GM10847 (cell line): Measurements from ENCODE around the gene KPNA6.
A peak's percentile ranks its signal among the peaks of the same experiment; 100 is the strongest.

Experiments
- POLR2A ChIP-seq: IDR thresholded peaks from 2 replicates; pipeline ENCODE4 v1.6.1; 2011; ENCODE audit not compliant: insufficient read length; ENCODE audit errors: extremely low read depth

The KPNA6 gene

DNA sequence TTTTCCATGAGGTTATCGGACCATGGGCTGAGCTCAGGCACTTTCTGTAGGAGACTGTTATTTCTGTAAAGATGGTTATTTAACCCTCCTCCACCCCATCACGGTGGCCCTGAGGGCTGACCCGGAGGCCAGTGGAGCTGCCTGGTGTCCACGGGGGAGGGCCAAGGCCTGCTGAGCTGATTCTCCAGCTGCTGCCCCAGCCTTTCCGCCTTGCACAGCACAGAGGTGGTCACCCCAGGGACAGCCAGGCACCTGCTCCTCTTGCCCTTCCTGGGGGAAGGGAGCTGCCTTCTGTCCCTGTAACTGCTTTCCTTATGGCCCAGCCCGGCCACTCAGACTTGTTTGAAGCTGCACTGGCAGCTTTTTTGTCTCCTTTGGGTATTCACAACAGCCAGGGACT is 90.0 kb downstream of the KPNA6 start:
- no peak for TF ChIP-seq POLR2A

DNA sequence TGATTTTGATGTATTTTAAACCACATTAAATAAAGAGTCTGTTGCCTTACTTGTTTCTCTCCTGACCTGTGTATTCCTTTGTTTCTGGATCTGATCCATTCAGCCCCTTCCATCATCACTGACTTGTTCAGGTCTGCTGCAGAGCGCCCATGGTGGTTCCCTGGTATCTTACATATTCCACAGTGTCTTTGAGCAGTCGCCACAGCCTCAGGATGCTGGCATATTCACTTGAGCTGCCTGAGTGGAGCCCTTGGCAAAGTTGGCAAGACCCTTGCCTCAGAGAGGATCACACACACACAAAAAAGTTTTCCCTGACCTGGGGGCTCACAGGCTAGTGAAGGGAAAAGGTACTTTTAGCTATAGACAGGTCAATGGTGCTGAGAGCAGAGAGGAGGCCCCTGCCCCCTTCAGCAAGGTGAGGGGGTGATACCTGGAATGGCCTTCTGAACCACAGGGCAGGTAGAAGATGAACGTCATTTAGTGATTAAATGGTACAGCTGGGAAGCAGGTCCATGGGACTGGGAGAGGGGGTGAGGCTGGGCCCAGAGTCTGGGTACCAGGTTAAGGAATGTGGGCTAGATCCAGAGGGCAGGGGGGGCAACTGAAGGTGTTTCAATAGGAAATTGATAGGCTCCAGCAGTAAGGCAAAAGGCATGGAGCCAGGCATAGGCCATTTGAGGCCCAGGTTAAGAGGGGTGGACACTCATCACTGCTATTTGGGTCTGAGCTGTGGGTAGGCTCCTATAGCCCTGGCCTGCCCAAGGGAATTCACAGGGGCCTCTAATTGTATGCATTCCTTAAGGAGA is 90.6 kb downstream of the KPNA6 start:
- no peak for TF ChIP-seq POLR2A

DNA sequence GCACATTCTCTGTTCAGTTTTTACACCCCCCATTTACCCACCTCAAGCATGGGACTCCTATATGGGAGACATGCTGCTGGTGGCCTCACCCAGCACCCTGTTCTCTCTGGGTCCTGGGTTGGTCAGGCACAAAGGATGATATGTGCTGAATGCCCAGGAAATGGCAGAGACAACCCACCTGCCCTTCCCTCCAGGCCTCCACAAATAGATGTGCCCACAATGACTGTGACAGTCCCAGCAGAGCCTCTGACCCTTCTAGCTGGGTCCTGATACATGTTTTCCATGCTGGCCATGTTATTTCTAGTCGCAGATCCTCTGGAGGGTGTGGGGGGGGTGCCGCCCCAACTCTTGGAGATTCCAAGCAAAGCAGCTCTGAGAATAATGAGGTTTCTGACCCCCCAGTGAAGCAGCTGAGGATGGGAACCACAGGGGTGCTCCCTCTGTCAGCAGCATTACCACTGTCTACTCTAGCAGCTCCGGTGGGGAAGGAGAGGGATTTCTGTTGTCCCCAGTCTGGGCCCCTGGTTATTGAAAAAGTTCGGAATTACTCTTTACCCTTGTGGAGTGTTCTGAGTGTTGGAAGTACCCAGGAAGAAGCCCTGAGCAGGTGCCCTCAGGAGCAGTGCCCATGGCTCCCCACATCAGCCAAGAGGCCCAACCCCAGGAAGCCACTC is 91.3 kb downstream of the KPNA6 start:
- no peak for TF ChIP-seq POLR2A

DNA sequence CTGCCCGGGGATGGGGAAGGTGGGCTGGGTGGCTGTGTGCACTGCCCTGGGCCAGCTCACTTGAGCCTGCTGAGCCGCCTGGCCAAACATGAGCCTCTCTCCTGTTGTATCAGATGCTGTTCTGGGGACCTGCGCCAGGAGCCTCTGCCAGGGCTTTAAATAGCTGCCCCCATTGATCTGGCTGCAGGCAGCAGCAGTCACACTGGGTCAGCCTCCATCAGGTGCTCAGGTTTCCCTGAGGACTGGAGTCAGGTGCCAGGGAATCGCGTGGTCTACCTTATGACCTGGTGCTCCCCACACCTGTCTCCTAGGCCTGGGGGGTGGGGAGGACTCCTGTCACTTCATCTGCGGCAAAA is 91.8 kb downstream of the KPNA6 start:
- TF ChIP-seq POLR2A = no peak

DNA sequence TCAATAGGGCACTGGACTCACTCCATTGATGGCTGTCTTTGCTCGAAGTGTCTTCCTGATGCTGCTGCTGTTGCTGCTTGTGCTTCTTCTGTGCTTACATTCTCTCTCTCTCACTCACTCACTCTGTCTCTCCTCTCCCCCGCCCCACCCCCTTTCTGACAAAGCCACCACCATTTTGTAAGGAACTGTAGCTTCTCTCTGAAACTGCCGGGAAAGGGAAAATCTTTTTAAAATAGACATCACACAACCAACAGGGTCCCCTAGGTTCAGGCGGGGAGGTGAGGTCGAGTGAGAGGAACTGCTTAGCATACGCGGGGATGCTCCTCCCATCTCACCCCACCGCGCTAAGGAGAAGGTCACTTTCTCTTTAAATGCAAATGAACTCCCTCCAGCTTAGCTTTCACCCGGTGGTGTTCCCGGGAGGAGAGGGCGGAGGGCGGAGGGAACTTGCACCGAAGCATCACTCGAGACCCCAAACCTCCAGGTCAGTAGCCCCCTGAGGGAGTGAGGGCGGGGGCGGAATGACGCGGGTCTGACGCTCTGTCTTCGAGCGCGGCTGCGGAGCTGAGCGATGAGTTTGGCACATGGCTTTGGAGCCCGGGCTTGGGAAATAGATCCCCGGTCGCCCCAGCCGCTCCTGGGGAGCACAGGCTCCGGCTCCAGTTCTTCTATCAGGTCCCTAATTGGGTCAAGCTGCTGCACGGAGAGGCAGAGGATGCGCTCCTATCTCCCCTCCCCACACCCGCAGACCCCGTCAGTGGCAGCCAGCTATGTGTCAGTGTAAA is 92.6 kb downstream of the KPNA6 start, which contains the start of gene CCDC28B:
TSS of gene CCDC28B (plus strand) at position 370 of the 785 bp plus-strand sequence. CDS start 1,341 bp downstream, outside the sequence.
- no peak for TF ChIP-seq POLR2A

DNA sequence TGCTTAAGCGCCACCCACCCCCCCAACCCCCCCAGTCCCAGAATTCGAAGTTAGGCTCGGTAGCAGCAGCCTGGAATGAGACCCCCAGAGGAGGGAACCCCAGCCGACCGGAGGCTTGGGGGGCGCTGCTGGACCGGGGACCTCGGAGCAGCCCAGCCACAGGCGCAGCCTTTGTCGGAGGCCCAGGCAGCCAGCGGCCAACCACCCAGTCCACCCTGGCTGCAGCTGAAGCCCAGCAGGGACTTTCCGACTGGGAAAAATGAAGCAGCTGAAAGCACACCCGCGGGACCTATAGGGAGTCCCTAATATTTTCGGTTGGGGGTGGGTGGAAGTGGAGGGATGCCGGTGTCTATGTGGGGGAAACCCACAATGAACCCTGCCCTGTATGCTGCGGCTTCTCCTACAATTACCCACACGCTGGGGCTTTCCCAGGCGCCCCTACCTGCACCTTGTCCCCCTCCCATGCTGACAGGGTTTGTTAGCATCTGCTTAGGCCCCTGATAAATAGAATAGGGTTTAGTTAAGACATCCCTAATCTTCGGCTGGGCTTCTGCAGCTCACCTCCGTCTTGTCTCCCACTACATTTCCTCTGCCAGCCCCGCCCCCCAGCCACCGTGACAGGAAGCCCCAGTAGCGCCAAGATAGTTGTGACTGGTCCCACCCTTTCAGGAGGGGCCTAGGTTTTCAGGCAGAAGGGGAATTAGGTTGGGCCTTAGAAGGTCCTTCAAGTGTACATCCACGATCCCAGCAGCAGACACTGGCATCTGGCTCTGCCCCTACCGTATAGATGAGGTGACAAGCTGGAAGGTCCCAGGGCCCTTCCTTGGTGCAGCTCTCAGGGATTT is 93.4 kb downstream of the KPNA6 start:
- TF ChIP-seq POLR2A = peak; percentile 10

DNA sequence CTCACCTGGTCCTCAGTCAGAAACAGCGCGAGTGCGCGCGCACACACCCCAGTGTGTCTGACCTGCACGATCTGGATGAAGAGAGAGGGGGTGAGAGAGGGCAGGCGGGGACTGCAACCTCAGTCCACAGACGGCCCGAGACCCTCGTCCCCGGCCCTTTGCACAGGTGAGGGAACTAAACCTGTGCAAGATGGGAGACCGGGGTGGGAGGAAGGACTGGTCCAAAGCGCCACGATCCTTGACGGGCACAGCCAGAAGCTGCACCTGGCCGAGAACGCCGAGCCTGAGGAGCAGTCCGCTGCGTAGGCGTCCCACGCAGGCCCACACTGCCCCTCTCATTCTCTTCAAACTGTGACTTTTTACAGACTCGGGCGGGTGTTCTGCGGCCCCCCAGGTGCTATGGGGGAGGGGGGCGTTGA is 97.1 kb downstream of the KPNA6 start:
- no peak for TF ChIP-seq POLR2A

DNA sequence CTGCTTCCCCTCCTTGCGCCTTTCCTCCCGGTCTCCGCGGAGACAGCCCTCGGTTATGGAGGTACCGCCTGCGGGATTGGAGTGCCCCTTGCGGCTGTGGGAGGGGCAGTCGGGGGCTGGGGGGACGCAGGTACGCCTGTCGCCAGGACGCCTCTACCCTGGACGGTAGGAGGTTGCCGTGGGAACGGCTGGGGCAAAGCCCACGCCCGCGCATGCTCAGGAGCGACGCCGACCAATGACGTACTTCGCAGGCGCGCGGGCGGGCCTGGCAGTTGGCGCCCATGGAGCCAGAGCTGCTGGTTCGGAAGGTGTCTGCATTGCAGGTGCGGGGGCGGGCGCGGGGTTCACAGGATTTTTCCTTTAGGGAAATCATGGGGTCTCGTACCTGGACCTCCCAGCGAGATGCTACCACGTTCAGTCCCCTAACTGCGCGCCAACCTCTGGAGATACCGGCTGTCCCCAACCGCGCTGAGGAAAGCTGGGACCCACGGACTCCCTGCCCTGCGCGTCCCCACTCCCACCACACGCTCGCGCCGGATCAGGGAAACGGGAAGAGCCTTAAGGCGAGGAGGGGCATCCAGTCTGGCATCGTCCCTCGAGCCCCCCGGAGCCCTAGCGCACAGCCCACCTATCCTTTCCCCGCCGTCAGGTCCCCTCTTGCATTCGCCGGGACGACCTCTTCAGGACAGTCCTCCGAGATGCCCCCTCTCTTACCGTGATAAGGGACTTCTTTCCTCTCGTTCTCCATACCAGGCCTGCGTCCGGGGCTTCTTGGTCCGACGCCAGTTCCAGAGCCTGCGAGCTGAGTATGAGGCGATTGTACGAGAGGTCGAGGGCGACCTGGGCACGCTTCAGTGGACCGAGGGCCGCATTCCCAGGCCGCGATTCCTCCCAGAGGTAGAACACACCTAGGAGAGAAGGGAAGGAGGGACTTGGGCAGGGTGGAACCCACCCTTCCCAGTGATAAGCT is 97.8 kb downstream of the KPNA6 start, which contains the start of gene IQCC:
TSS of gene IQCC (plus strand) at position 271 of the 970 bp plus-strand sequence. CDS start at position 282, 11 bp downstream.
- peak; percentile 77 for TF ChIP-seq POLR2A

DNA sequence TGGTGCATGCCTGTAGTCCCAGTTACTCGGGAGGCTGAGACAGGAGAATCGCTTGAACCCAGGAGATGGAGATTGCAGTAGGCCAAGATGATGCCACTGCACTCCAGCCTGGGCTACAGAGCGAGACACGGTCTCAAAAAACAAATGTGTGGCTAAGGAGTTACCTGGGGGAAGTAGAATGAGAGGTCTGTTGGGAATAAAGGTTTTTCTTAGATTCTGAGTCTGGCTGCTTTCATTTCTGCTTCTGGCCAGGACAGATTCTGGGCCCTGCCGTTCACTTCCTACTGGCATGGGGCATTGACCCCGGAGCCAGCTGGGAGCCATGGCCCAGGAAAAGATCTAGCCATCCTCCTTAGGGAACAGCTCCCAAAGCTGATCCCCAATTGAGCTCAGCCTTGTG is 100.6 kb downstream of the KPNA6 start:
- TF ChIP-seq POLR2A = no peak

DNA sequence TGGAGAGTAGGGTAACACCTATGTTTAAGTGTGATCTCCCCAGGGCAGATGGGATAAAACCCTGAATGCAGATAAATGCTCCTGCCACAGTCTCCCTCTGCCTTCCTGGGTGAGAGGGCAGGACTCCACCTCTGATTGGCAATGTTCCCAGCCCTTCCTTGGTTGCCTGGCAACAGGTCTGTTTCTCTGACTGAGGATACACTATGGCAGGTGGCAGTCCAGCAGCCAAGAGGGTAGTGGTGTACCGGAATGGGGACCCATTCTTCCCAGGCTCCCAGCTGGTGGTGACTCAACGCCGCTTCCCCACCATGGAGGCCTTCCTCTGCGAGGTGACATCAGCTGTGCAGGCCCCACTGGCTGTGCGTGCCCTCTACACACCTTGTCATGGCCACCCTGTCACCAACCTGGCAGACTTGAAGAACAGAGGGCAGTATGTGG is 101.1 kb downstream of the KPNA6 start, which contains the start of gene DCDC2B:
TSS of gene DCDC2B (plus strand) at position 199 of the 438 bp plus-strand sequence. CDS start at position 204, 5 bp downstream.
- no peak for TF ChIP-seq POLR2A

DNA sequence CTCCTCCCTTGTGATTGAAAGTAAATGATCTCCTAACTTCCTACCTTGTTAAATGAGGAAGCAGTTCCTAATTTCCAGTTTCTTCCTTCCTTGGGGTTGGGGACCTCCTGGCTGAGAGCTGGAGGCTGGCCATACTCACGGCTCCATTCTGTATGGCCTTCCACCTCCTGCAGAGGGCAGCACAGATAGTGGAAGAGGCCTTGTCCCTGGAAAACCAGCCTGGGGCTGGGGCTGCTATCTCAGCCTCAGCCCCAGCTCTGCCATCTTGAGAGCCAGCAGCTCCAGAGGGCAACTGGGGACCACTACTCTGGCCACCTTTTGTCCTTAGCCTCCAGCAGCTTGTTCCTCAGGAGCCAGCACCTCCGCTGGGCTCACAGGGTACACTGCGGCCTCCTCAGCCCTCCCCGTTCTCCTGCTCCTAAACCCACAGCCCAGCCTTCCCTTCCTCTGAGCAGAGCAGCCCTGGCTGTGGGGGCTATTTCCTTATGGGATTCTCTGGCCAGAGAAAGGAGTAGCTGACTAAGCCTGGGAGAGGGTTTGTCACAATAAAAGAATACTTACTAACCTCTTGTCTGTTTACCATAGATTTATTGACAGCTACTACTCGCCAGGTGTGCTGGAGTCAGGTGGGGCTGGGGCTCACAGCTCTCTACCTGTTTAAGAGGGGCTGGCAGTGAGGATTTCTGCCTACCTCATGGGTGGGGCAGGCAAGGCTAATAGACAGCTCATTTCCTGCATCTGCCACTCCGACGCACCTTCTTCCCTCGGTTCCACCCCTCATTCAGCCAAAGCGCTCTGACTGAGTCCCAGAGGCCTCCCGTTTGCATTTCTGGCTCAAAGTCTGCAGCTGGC is 108.0 kb downstream of the KPNA6 start:
- no peak for TF ChIP-seq POLR2A

DNA sequence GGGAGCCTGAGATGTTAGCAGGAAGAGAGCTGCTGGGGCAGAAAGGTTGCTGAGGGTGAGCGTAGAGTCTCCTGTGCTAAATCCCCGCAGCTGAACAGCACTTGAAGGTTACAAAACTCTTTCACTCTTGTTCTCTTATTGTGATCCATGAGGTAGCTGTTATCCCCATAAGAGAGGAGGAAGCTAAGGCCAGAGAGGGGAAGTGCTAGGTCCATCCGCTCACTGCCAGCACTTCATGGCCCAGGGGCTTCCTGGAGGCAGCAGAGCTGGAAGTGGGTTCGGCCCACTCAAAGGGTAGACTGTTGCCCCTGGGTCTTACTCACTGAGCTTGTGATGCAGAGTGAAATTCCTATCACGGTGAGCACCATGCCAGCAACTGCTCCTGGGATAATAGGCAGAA is 108.7 kb downstream of the KPNA6 start:
- no peak for TF ChIP-seq POLR2A
